Stomach (tissue), 4 donors: ENCODE data around the gene CRYZ.

Experiments used
- CTCF ChIP-seq, 7 experiments: fragments of 450-650 bp in 4 of 7; fragments of 200-600 bp in 3 of 7; sonication (generic) in 3 of 7; IDR thresholded peaks; one replicate each; pipeline ENCODE4 v1.5.1; 2016 to 2019; ENCODE audit warnings: antibody characterized with exemption in 7 of 7, control low read depth in 2 of 7, mild to moderate bottlenecking in 1 of 7
- POLR2A ChIP-seq, 4 donors: fragments of 450-650 bp; IDR thresholded peaks; one replicate each; pipeline ENCODE4 v1.6.1; 2016; ENCODE audit warnings: antibody characterized with exemption in 4 of 4, control low read depth in 2 of 4, mild to moderate bottlenecking in 1 of 4, moderate library complexity in 1 of 4

GRCh38 chr1:74748960-74749359, 16.1 kb upstream of the CRYZ start:
- TF ChIP-seq POLR2A (IDR thresholded peaks at IDR 0.05) = no peak
- TF ChIP-seq CTCF (IDR thresholded peaks at IDR 0.05) = no peak
